ENCODE measurements around the gene BLID.

- no peak for TF ChIP-seq POLR2A (IDR thresholded peaks at IDR 0.05)
- no peak for TF ChIP-seq CTCF (IDR thresholded peaks at IDR 0.05)
Measured at GRCh38 chr11:122085264-122085663, 30.8 kb downstream of the BLID start.
